GM23338 (cell line): Measurements from ENCODE around the gene KCNQ1OT1.

Experiments used
- CTCF ChIP-seq, 2 experiments: fragments of 200-600 bp in 1 of 2; sonication (generic) in 1 of 2; conservative IDR thresholded peaks; 2 replicates each; pipeline versions ENCODE4 v1.5.1 to v1.6.1; 2016 to 2017; ENCODE audit warnings: antibody characterized with exemption in 2 of 2, low read depth in 2 of 2, mild to moderate bottlenecking in 2 of 2, moderate library complexity in 1 of 2
- EZH2 ChIP-seq: fragments of 200-600 bp; sonication (generic); IDR thresholded peaks from one replicate; pipeline ENCODE4 v1.8.0; 2017; ENCODE audit warnings: antibody characterized with exemption, mild to moderate bottlenecking, low read depth; ENCODE audit not compliant: unreplicated experiment
- JUNB ChIP-seq: IDR thresholded peaks from one replicate; pipeline ENCODE4 v1.6.1; 2016; ENCODE audit warnings: antibody characterized with exemption; ENCODE audit not compliant: unreplicated experiment

GRCh38 chr11:2736577-2737225, 36.9 kb upstream of the KCNQ1OT1 start:
- TF ChIP-seq CTCF (conservative IDR thresholded peaks at IDR 0.05; ENCODE audit: low read depth in 2 of 2) (no peak), EZH2 (no peak), JUNB (no peak)
